ENCODE results near the gene FITM2. TPM values are rescaled to one million over a fixed set of nuclear protein-coding genes. Genes with fewer than 3 reads are reported as not detected.

The FITM2 gene
- total and polyA plus RNA-seq, 2 donors (not counting 3 experiments of a cell fraction or from before 2014, with no cell fraction given): 4.4 to 7.7 TPM

GRCh38 chr20:44335675-44336074, 24.7 kb upstream of the FITM2 start:
- Histone ChIP-seq H2AFZ (ENCODE audit: low read depth, low read length) (no peak overlapping the region), H3K27ac (ENCODE audit: insufficient read depth, low read depth, low read length) (no peak overlapping the region), H3K4me2 (ENCODE audit: insufficient read depth, low read length) (no peak overlapping the region), H3K9ac (replicated peaks; ENCODE audit: extremely low read depth, insufficient read depth, low read length) (no peak overlapping the region), H3K9me3 (replicated peaks; ENCODE audit: control insufficient read depth, insufficient read depth, low read length) (no peaks in the 10 kb centered on the region), H3K4me3 (replicated peaks in 1 of 3; ENCODE audit: insufficient read depth in 1 of 3, low read depth in 1 of 3, low read length in 3 of 3) (no peak overlapping the region), H3K79me2 (ENCODE audit: control insufficient read depth, insufficient read depth, low read length) (no peaks in the 10 kb centered on the region), H3K4me1 (ENCODE audit: control insufficient read depth, extremely low read depth, insufficient read depth, low read length) (no peaks in the 10 kb centered on the region), H3K27me3 (ENCODE audit: control insufficient read depth in 2 of 2, insufficient read depth in 2 of 2, low read length in 2 of 2) (peaks cover 0 to 4% of the 10 kb centered on the region in 2 experiments), H3K36me3 (ENCODE audit: control insufficient read depth in 2 of 2, extremely low read depth in 1 of 2, insufficient read depth in 2 of 2, low read length in 2 of 2) (no peaks in the 10 kb centered on the region), H4K20me1 (replicated peaks; ENCODE audit: control insufficient read depth, extremely low read depth, insufficient read depth, low read length) (no peaks in the 10 kb centered on the region), H3K9me1 (replicated peaks; ENCODE audit: control insufficient read depth, extremely low read depth, insufficient read depth, low read length) (no peaks in the 10 kb centered on the region)
- POLR2A ChIA-PET: no interaction called here
- intact Hi-C loops (cut with micrococcal nuclease): no loop called here
- no TSS peak for BruUV-seq (replicated peaks)
- DNase-seq (ENCODE audit: low read depth, low spot score): no peak
- dilution Hi-C loops (cut with MboI; ENCODE audit: extremely low pct_ligation_motif_present, low sequenced_read_pairs): no loop called here
- TF ChIP-seq GATA2 (IDR thresholded peaks at IDR 0.05; ENCODE audit: insufficient read depth, insufficient read length, low read depth, low read length) (no peak), FOS (IDR thresholded peaks at IDR 0.05; ENCODE audit: borderline replicate concordance, insufficient read depth, low read length) (no peak), MYC (IDR thresholded peaks at IDR 0.05; ENCODE audit: low read depth, low read length) (no peak), EZH2 (IDR thresholded peaks at IDR 0.05; ENCODE audit: borderline replicate concordance, low read depth, low read length, severe bottlenecking) (no peak), POLR2AphosphoS5 (IDR thresholded peaks at IDR 0.05; ENCODE audit: insufficient read depth, low read depth, low read length) (no peak), JUN (IDR thresholded peaks at IDR 0.05; ENCODE audit: borderline replicate concordance, insufficient read depth, insufficient read length, low read depth) (no peak)
- CTCF ChIA-PET: no interaction called here
- no peak for FAIRE-seq

- Histone ChIP-seq H3K36me3 (ENCODE audit: control insufficient read depth in 2 of 2, extremely low read depth in 1 of 2, insufficient read depth in 2 of 2, low read length in 2 of 2) (no peaks in the 10 kb centered on the region), H3K4me3 (replicated peaks in 1 of 3; ENCODE audit: insufficient read depth in 1 of 3, low read depth in 1 of 3, low read length in 3 of 3) (no peak overlapping the region), H3K27ac (ENCODE audit: insufficient read depth, low read depth, low read length) (no peak overlapping the region), H3K4me1 (ENCODE audit: control insufficient read depth, extremely low read depth, insufficient read depth, low read length) (no peaks in the 10 kb centered on the region), H3K9ac (replicated peaks; ENCODE audit: extremely low read depth, insufficient read depth, low read length) (no peak overlapping the region), H3K27me3 (ENCODE audit: control insufficient read depth in 2 of 2, insufficient read depth in 2 of 2, low read length in 2 of 2) (peaks cover 0 to 5% of the 10 kb centered on the region in 2 experiments), H4K20me1 (replicated peaks; ENCODE audit: control insufficient read depth, extremely low read depth, insufficient read depth, low read length) (no peaks in the 10 kb centered on the region), H3K79me2 (ENCODE audit: control insufficient read depth, insufficient read depth, low read length) (no peaks in the 10 kb centered on the region), H3K4me2 (ENCODE audit: insufficient read depth, low read length) (no peak overlapping the region), H2AFZ (ENCODE audit: low read depth, low read length) (no peak overlapping the region), H3K9me1 (replicated peaks; ENCODE audit: control insufficient read depth, extremely low read depth, insufficient read depth, low read length) (no peaks in the 10 kb centered on the region), H3K9me3 (replicated peaks; ENCODE audit: control insufficient read depth, insufficient read depth, low read length) (no peaks in the 10 kb centered on the region)
- no peak for TF ChIP-seq CTCF (IDR thresholded peaks at IDR 0.05; ENCODE audit: extremely low read depth in 1 of 2, insufficient read depth in 1 of 2, low read depth in 1 of 2, low read length in 2 of 2)
- TF ChIP-seq POLR2AphosphoS5 (IDR thresholded peaks at IDR 0.05; ENCODE audit: insufficient read depth, low read depth, low read length): no peak
- TF ChIP-seq EZH2 (IDR thresholded peaks at IDR 0.05; ENCODE audit: borderline replicate concordance, low read depth, low read length, severe bottlenecking): no peak
- no peak for TF ChIP-seq GATA2 (IDR thresholded peaks at IDR 0.05; ENCODE audit: insufficient read depth, insufficient read length, low read depth, low read length)
- no peak for TF ChIP-seq FOS (IDR thresholded peaks at IDR 0.05; ENCODE audit: borderline replicate concordance, insufficient read depth, low read length)
- TF ChIP-seq MYC (IDR thresholded peaks at IDR 0.05; ENCODE audit: low read depth, low read length): no peak
- TF ChIP-seq POLR2A (IDR thresholded peaks at IDR 0.05; ENCODE audit: low read depth, low read length): no peak
- no peak for TF ChIP-seq JUN (IDR thresholded peaks at IDR 0.05; ENCODE audit: borderline replicate concordance, insufficient read depth, insufficient read length, low read depth)
- TF ChIP-seq MAX (IDR thresholded peaks at IDR 0.05; ENCODE audit: insufficient read depth, insufficient read length): no peak
- ChIA-PET CTCF (no interaction called here), POLR2A (no interaction called here)
- BruUV-seq (replicated peaks): no TSS peak
- FAIRE-seq: no peak
- intact Hi-C loops (cut with micrococcal nuclease): no loop called here
- dilution Hi-C loops (cut with MboI; ENCODE audit: extremely low pct_ligation_motif_present, low sequenced_read_pairs): no loop called here
- DNase-seq (ENCODE audit: low read depth, low spot score): no peak
Measured at GRCh38 chr20:44334709-44335108, 23.7 kb upstream of the FITM2 start.
